IMR-90 (cell line): Measurements from ENCODE around the gene ULBP2. TPM values are rescaled to one million over a fixed set of nuclear protein-coding genes. Genes with fewer than 3 reads are reported as not detected.

Experiments used
- ATAC-seq: fragments of 200-7000 bp; cut with Tn5 transposase; 2 replicates; pipeline ENCODE4 v1.9.1; 2020; ENCODE audit warnings: low read depth, mild to moderate bottlenecking, moderate library complexity
- BruUV-seq: library from RNA; stranded (reverse); fragments of 400-500 nt; replicated peaks from 2 replicates; lab custom pipeline; 2021; lab: Mats Ljungman, UMichigan
- CTCF ChIA-PET: fragments of 300-600 bp; formaldehyde crosslinking; extraction: SDS; loops from one replicate; lab custom pipeline; 2021; ENCODE audit warnings: antibody characterized with exemption; lab: Yijun Ruan, JAX
- POLR2A ChIA-PET: fragments of 300-600 bp; sonication (Branson Sonifier 250); formaldehyde crosslinking; loops from one replicate; lab custom pipeline; 2022; ENCODE audit warnings: antibody characterized with exemption; ENCODE audit not compliant: unreplicated experiment; lab: Charles Lee
- DNase-seq: peaks from one replicate; pipeline ENCODE4 v3.0.0; 2013
- H2AFZ ChIP-seq: replicated peaks from 2 replicates; pipeline ENCODE3; 2013; ENCODE audit warnings: low read length, mild to moderate bottlenecking; ENCODE audit not compliant: poor library complexity
- H2AK5ac ChIP-seq: 2 replicates; pipeline ENCODE4 v1.6.1; 2013; ENCODE audit warnings: low read depth, low read length, inconsistent platforms
- H2AK9ac ChIP-seq: replicated peaks from 2 replicates; pipeline ENCODE3; 2013; ENCODE audit warnings: mild to moderate bottlenecking, low read depth, low read length, moderate library complexity; ENCODE audit not compliant: poor library complexity
- H2BK120ac ChIP-seq: 2 replicates; pipeline ENCODE4 v1.6.1; 2013; ENCODE audit warnings: low read depth, low read length, inconsistent platforms
- H2BK15ac ChIP-seq: 3 replicates; pipeline ENCODE4 v1.6.1; 2013; ENCODE audit warnings: low read depth, low read length, inconsistent platforms
- H2BK20ac ChIP-seq: 2 replicates; pipeline ENCODE4 v1.6.1; 2013; ENCODE audit warnings: low read depth, mild to moderate bottlenecking, inconsistent platforms, low read length, moderate library complexity
- H2BK5ac ChIP-seq: 2 replicates; pipeline ENCODE4 v1.6.1; 2013; ENCODE audit warnings: mild to moderate bottlenecking, low read depth, low read length, inconsistent platforms; ENCODE audit not compliant: poor library complexity, severe bottlenecking
- H3K14ac ChIP-seq: replicated peaks from 2 replicates; pipeline ENCODE4 v1.6.1; 2013; ENCODE audit warnings: low read depth, low read length, inconsistent platforms
- H3K18ac ChIP-seq: 2 replicates; pipeline ENCODE4 v1.6.1; 2013; ENCODE audit warnings: low read depth, low read length, control low read depth
- H3K23ac ChIP-seq: 2 replicates; pipeline ENCODE4 v1.6.1; 2013; ENCODE audit warnings: low read depth, low read length, inconsistent platforms
- H3K27ac ChIP-seq: 2 replicates; pipeline ENCODE4 v1.5.1; 2013; ENCODE audit warnings: mild to moderate bottlenecking, control low read depth, low read length; ENCODE audit not compliant: insufficient read depth
- H3K27me3 ChIP-seq: 2 replicates; pipeline ENCODE4 v1.6.1; 2013; ENCODE audit warnings: low read length; ENCODE audit not compliant: control insufficient read depth, insufficient read depth
- H3K36me3 ChIP-seq: 2 replicates; pipeline ENCODE4 v1.6.1; 2013; ENCODE audit warnings: low read length, mixed read lengths; ENCODE audit not compliant: control insufficient read depth, insufficient read depth
- H3K4ac ChIP-seq: 2 replicates; pipeline ENCODE4 v1.6.1; 2013; ENCODE audit warnings: low read depth, low read length, inconsistent platforms
- H3K4me1 ChIP-seq: 2 replicates; pipeline ENCODE4 v1.6.1; 2013; ENCODE audit warnings: low read length, mixed read lengths; ENCODE audit not compliant: control insufficient read depth, insufficient read depth
- H3K4me2 ChIP-seq: 2 replicates; pipeline ENCODE4 v1.6.1; 2013; ENCODE audit warnings: low read depth, mild to moderate bottlenecking, control low read depth, low read length, moderate library complexity
- H3K4me3 ChIP-seq: 2 replicates; pipeline ENCODE4 v1.5.1; 2013; ENCODE audit warnings: low read depth, mild to moderate bottlenecking, control low read depth, low read length, moderate library complexity; ENCODE audit not compliant: insufficient read depth
- H3K56ac ChIP-seq: 2 replicates; pipeline ENCODE4 v1.6.1; 2013; ENCODE audit warnings: low read length, inconsistent platforms; ENCODE audit not compliant: insufficient read depth; ENCODE audit errors: extremely low read depth
- H3K79me1 ChIP-seq, 2 experiments: 2 replicates each; pipeline ENCODE4 v1.6.1; 2013; ENCODE audit warnings: low read length in 2 of 2, inconsistent platforms in 1 of 2, low read depth in 1 of 2
- H3K9ac ChIP-seq: 2 replicates; pipeline ENCODE4 v1.6.1; 2013; ENCODE audit warnings: low read depth, low read length, control low read depth
- H3K9me1 ChIP-seq: 2 replicates; pipeline ENCODE4 v1.6.1; 2013; ENCODE audit warnings: low read length, inconsistent platforms; ENCODE audit not compliant: insufficient read depth
- H3K9me3 ChIP-seq: 2 replicates; pipeline ENCODE4 v1.6.1; 2013; ENCODE audit warnings: low read length; ENCODE audit not compliant: control insufficient read depth, insufficient read depth
- H4K20me1 ChIP-seq: 2 replicates; pipeline ENCODE4 v1.6.1; 2013; ENCODE audit warnings: low read length, inconsistent platforms; ENCODE audit not compliant: insufficient read depth
- H4K5ac ChIP-seq: 2 replicates; pipeline ENCODE4 v1.6.1; 2013; ENCODE audit warnings: mild to moderate bottlenecking, low read depth, low read length, control low read depth
- H4K8ac ChIP-seq, 2 experiments: 2 replicates each; pipeline ENCODE4 v1.6.1; 2013; ENCODE audit warnings: low read depth in 2 of 2, low read length in 2 of 2, control low read depth in 1 of 2, inconsistent platforms in 1 of 2
- H4K91ac ChIP-seq: 2 replicates; pipeline ENCODE4 v1.6.1; 2013; ENCODE audit warnings: low read depth, low read length, inconsistent platforms; ENCODE audit not compliant: insufficient read depth
- BHLHE40 ChIP-seq: fragments of 150-350 bp; IDR thresholded peaks from 2 replicates; pipeline ENCODE4 v1.6.1; 2016; ENCODE audit warnings: mild to moderate bottlenecking, low read depth, low read length
- CHD1 ChIP-seq: IDR thresholded peaks from 2 replicates; pipeline ENCODE4 v1.6.1; 2012; ENCODE audit warnings: low read depth, low read length, improper control_type of control experiment
- FOS ChIP-seq: fragments of 150-350 bp; IDR thresholded peaks from 2 replicates; pipeline ENCODE4 v1.6.1; 2016; ENCODE audit warnings: low read depth, low read length
- MAFK ChIP-seq: IDR thresholded peaks from 2 replicates; pipeline ENCODE4 v1.6.1; 2012; ENCODE audit warnings: low read depth, low read length, improper control_type of control experiment
- MAZ ChIP-seq: IDR thresholded peaks from 2 replicates; pipeline ENCODE4 v1.6.1; 2012; ENCODE audit warnings: low read depth, mild to moderate bottlenecking, low read length, improper control_type of control experiment, moderate library complexity, borderline replicate concordance
- MXI1 ChIP-seq: IDR thresholded peaks from 2 replicates; pipeline ENCODE4 v1.6.1; 2012; ENCODE audit warnings: low read depth, mild to moderate bottlenecking, low read length, moderate library complexity, borderline replicate concordance
- NFE2L2 ChIP-seq: fragments of 150-350 bp; IDR thresholded peaks from 2 replicates; pipeline ENCODE4 v1.6.1; 2016; ENCODE audit warnings: low read depth, mild to moderate bottlenecking, low read length
- POLR2A ChIP-seq: IDR thresholded peaks from 2 replicates; pipeline ENCODE4 v1.6.1; 2012; ENCODE audit warnings: mild to moderate bottlenecking, low read depth, low read length
- RAD21 ChIP-seq: IDR thresholded peaks from 2 replicates; pipeline ENCODE4 v1.6.1; 2012; ENCODE audit warnings: low read length, improper control_type of control experiment
- RCOR1 ChIP-seq: IDR thresholded peaks from 2 replicates; pipeline ENCODE4 v1.6.1; 2012; ENCODE audit warnings: mild to moderate bottlenecking, low read length, improper control_type of control experiment; ENCODE audit not compliant: insufficient replicate concordance
- RFX5 ChIP-seq: IDR thresholded peaks from 2 replicates; pipeline ENCODE4 v1.8.0; 2012; ENCODE audit warnings: low read depth, mild to moderate bottlenecking, low read length, moderate library complexity
- SMC3 ChIP-seq: fragments of 150-350 bp; IDR thresholded peaks from 2 replicates; pipeline ENCODE4 v1.6.1; 2016; ENCODE audit warnings: low read depth, mild to moderate bottlenecking, antibody characterized with exemption, low read length, moderate library complexity
- WGBS, 2 experiments: methylation state at CpG; one replicate each; pipeline versions ENCODE4 v1.1.5 to v1.1.7; 2013; ENCODE audit warnings: missing lambda C conversion rate in 2 of 2; ENCODE audit not compliant: insufficient read length in 1 of 2; ENCODE audit errors: extremely low coverage in 2 of 2; 5-methylcytosine and 5-hydroxymethylcytosine counted together
- dilution Hi-C: fragments of 300-500 bp; cut with HindIII; formaldehyde crosslinking; loops from one replicate; pipeline ENCODE4 v1.14.3; 2018; ENCODE audit warnings: low sequenced_read_pairs; ENCODE audit not compliant: unreplicated experiment
- in situ Hi-C: fragments of 300-500 bp; cut with MboI; formaldehyde crosslinking; loops from 3 replicates; pipeline ENCODE4 v1.14.3; 2019; ENCODE audit warnings: low sequenced_read_pairs, inconsistent platforms, mixed read lengths
- intact Hi-C: fragments of 100-400 bp; cut with micrococcal nuclease; formaldehyde crosslinking; loops from 2 replicates; pipeline ENCODE4 v1.10.0; 2022
- polyA plus RNA-seq, 3 experiments: library from polyadenylated mRNA; depleted of rRNA; stranded (reverse); fragments of >200 nt; gene quantifications; 2 replicates each; pipeline ENCODE4 v1.2.3, GENCODE V29; 2012; ENCODE audit warnings: low replicate concordance in 1 of 3
- total RNA-seq: library from RNA; depleted of rRNA; stranded (reverse); fragments of >200 nt; gene quantifications from 2 replicates; pipeline ENCODE4 v1.2.3, GENCODE V29; 2012
- TF ChIP-seq, protein P1 (sequence below): fragments of 150-350 bp; IDR thresholded peaks from 2 replicates; pipeline ENCODE4 v1.6.1; 2016; ENCODE audit warnings: low read depth, mild to moderate bottlenecking, low read length, moderate library complexity, borderline replicate concordance
- TF ChIP-seq, protein P2 (sequence below): conservative IDR thresholded peaks from 2 replicates; pipeline ENCODE4 v1.5.1; 2012; ENCODE audit warnings: mild to moderate bottlenecking, low read depth, low read length, improper control_type of control experiment
- TF ChIP-seq, protein P3 (sequence below): fragments of 150-350 bp; IDR thresholded peaks from 2 replicates; pipeline ENCODE4 v1.6.1; 2017; ENCODE audit warnings: mild to moderate bottlenecking, antibody characterized with exemption, low read length, low read depth

The ULBP2 gene
- total and polyA plus RNA-seq, 2 of the 4 experiments (the other 2 are of a cell fraction) = 7.9 to 16.2 TPM

DNA sequence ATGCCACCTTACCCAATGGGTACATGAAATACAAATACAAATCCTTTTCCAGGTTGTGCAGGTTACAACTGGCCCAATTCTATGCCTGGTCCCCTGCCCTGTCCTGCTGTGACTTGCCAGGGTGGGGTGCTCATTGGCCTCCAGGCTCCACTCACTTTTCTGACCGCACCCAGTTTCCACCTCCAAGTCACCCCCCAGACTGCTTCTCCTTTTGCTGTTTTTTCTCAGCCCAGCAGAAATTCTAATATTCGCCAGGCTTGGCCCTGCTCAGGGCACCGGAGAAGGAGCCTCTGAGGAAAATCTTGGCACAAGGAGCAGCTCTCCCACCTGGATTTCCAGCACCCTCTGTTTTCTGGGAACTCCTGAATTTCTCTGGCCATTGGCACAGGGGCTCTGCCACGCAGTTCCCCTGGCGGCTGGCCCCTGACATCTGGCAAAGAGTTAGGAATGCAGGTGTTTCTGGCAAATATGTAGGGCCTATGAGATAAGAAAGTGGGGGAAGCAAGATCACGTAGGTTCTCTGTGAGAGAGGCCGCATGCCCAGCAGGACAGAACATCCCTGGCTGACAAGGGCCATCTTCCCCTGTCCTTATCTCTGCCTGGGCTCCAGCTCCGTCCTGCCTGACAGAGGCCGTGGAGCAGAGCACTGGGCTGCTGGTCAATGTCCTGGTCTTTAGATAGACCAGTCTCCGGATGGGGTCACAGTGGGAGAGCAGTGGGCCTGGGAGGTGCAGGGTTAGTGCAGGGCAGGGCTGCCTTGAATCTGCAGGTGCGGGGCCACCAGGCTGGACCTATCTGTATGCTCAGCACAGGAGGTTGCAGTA is 41.0 kb upstream of the ULBP2 start:
- no peak overlapping the region for H2BK20ac ChIP-seq
- intact Hi-C loops = no loop called here
- H3K23ac ChIP-seq = no peak overlapping the region
- POLR2A ChIA-PET = no interaction called here
- H3K18ac ChIP-seq = no peak overlapping the region
- peaks cover 4% of the 10 kb centered on the region for H3K27me3 ChIP-seq
- no peak overlapping the region for H4K91ac ChIP-seq
- no peak overlapping the region for H3K56ac ChIP-seq
- no peak overlapping the region for H2BK15ac ChIP-seq
- no TSS peak for BruUV-seq
- in situ Hi-C loops = no loop called here
- peaks cover 17% of the 10 kb centered on the region for H3K9me1 ChIP-seq
- 95% methylated on average over 4 of the region's 11 CpGs; no CpG with 5 or more reads in 1 of the 2 experiments for WGBS, 2 experiments
- dilution Hi-C loops = no loop called here
- no peak overlapping the region for H3K4me3 ChIP-seq
- no peak overlapping the region for H2AK5ac ChIP-seq
- H3K4me2 ChIP-seq = no peak overlapping the region
- no peak overlapping the region for H2BK120ac ChIP-seq
- H3K9me3 ChIP-seq = no peaks in the 10 kb centered on the region
- H2AK9ac ChIP-seq = no peak overlapping the region
- ATAC-seq (no peak), DNase-seq (no peak)
- H2AFZ ChIP-seq = no peak overlapping the region
- H2BK5ac ChIP-seq = no peak overlapping the region
- peaks cover 0 to 7% of the 10 kb centered on the region in 2 experiments; a peak in 1 of 4 replicates for H3K79me1 ChIP-seq
- no peak overlapping the region for H3K9ac ChIP-seq
- no peak overlapping the region for H4K8ac ChIP-seq
- CTCF ChIA-PET = no interaction called here
- H4K5ac ChIP-seq = no peak overlapping the region
- no peak overlapping the region for H3K27ac ChIP-seq
- H3K4me1 ChIP-seq = peaks cover 16% of the 10 kb centered on the region
- no peaks in the 10 kb centered on the region for H3K36me3 ChIP-seq
- no peaks in the 10 kb centered on the region for H4K20me1 ChIP-seq
- no peak overlapping the region for H3K4ac ChIP-seq
- H3K14ac ChIP-seq = no peak overlapping the region
- TF ChIP-seq RAD21 (no peak), RFX5 (no peak), POLR2A (no peak), MAZ (no peak), BHLHE40 (no peak), CHD1 (no peak), MXI1 (no peak), FOS (no peak), SMC3 (no peak), RCOR1 (no peak), NFE2L2 (no peak), MAFK (no peak)
- TF ChIP-seq, protein P1, sequence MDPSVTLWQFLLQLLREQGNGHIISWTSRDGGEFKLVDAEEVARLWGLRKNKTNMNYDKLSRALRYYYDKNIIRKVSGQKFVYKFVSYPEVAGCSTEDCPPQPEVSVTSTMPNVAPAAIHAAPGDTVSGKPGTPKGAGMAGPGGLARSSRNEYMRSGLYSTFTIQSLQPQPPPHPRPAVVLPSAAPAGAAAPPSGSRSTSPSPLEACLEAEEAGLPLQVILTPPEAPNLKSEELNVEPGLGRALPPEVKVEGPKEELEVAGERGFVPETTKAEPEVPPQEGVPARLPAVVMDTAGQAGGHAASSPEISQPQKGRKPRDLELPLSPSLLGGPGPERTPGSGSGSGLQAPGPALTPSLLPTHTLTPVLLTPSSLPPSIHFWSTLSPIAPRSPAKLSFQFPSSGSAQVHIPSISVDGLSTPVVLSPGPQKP = no peak
- TF ChIP-seq, protein P2, sequence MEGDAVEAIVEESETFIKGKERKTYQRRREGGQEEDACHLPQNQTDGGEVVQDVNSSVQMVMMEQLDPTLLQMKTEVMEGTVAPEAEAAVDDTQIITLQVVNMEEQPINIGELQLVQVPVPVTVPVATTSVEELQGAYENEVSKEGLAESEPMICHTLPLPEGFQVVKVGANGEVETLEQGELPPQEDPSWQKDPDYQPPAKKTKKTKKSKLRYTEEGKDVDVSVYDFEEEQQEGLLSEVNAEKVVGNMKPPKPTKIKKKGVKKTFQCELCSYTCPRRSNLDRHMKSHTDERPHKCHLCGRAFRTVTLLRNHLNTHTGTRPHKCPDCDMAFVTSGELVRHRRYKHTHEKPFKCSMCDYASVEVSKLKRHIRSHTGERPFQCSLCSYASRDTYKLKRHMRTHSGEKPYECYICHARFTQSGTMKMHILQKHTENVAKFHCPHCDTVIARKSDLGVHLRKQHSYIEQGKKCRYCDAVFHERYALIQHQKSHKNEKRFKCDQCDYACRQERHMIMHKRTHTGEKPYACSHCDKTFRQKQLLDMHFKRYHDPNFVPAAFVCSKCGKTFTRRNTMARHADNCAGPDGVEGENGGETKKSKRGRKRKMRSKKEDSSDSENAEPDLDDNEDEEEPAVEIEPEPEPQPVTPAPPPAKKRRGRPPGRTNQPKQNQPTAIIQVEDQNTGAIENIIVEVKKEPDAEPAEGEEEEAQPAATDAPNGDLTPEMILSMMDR = no peak
- TF ChIP-seq, protein P3, sequence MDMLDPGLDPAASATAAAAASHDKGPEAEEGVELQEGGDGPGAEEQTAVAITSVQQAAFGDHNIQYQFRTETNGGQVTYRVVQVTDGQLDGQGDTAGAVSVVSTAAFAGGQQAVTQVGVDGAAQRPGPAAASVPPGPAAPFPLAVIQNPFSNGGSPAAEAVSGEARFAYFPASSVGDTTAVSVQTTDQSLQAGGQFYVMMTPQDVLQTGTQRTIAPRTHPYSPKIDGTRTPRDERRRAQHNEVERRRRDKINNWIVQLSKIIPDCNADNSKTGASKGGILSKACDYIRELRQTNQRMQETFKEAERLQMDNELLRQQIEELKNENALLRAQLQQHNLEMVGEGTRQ = no peak
